Vagina (tissue), 2 donors: ENCODE data around the gene UBE2U. TPM values are rescaled to one million over a fixed set of nuclear protein-coding genes. Genes with fewer than 3 reads are reported as not detected.

ENCODE experiments used
- DNase-seq, 2 donors: peaks; one replicate each; pipeline ENCODE4 v3.0.0-alpha.2; 2017; ENCODE audit errors: extremely low spot score in 2 of 2
- H3K27ac ChIP-seq: fragments of 200-600 bp; sonication (generic); one replicate; pipeline ENCODE4 v1.5.1; 2019
- H3K27me3 ChIP-seq: fragments of 200-600 bp; sonication (generic); one replicate; pipeline ENCODE4 v1.5.1; 2019
- H3K36me3 ChIP-seq, 2 donors: fragments of 200-600 bp; sonication (generic); one replicate each; pipeline ENCODE4 v1.5.1; 2017 to 2019
- H3K4me1 ChIP-seq: fragments of 200-600 bp; sonication (generic); one replicate; pipeline ENCODE4 v1.5.1; 2019
- H3K4me3 ChIP-seq, 2 donors: fragments of 200-600 bp; sonication (generic); 1 replicate in 1 of 2; 2 replicates in 1 of 2; pipeline ENCODE4 v1.5.1; 2016 to 2019
- H3K9me3 ChIP-seq: fragments of 200-600 bp; sonication (generic); one replicate; pipeline ENCODE4 v1.5.1; 2019
- POLR2A ChIP-seq, 2 donors: fragments of 450-650 bp; IDR thresholded peaks; one replicate each; pipeline ENCODE4 v1.6.1; 2017; ENCODE audit warnings: antibody characterized with exemption in 2 of 2, mild to moderate bottlenecking in 2 of 2, moderate library complexity in 2 of 2
- POLR2AphosphoS5 ChIP-seq, 2 donors: sonication (generic); formaldehyde crosslinking; IDR thresholded peaks; one replicate each; pipeline ENCODE4 v1.9.0; 2017; ENCODE audit warnings: antibody characterized with exemption in 2 of 2, mild to moderate bottlenecking in 2 of 2, low read depth in 1 of 2; ENCODE audit not compliant: insufficient read depth in 1 of 2
- intact Hi-C: fragments of 100-400 bp; cut with DNase I; formaldehyde crosslinking; loops from one replicate; pipeline ENCODE4 v1.15.1; 2023
- total RNA-seq: library from RNA; depleted of rRNA; stranded (reverse); fragments of >200 nt; gene quantifications from one replicate; pipeline ENCODE4 v1.2.3, GENCODE V29; 2016
- TF ChIP-seq, protein P1 (sequence below), 3 experiments: fragments of 450-650 bp in 2 of 3; fragments of 200-600 bp in 1 of 3; sonication (generic) in 1 of 3; IDR thresholded peaks; one replicate each; pipeline ENCODE4 v1.5.1; 2017 to 2019; ENCODE audit warnings: antibody characterized with exemption in 3 of 3, mild to moderate bottlenecking in 2 of 3, moderate library complexity in 2 of 3

Gene UBE2U
- total RNA-seq, 1 donor from 2014 or later: not detected

GRCh38 chr1:64179588-64179987 lies 23.8 kb upstream of the UBE2U start:
- H3K4me3 ChIP-seq: no peak overlapping the region
- H3K36me3 ChIP-seq: no peaks in the 10 kb centered on the region
- intact Hi-C loops: no loop called here
- peaks cover 4% of the 10 kb centered on the region for H3K4me1 ChIP-seq
- TF ChIP-seq POLR2AphosphoS5 (IDR thresholded peaks at IDR 0.05; ENCODE audit: insufficient read depth in 1 of 2, low read depth in 1 of 2) (no peak), POLR2A (IDR thresholded peaks at IDR 0.05) (no peak)
- TF ChIP-seq, protein P1, sequence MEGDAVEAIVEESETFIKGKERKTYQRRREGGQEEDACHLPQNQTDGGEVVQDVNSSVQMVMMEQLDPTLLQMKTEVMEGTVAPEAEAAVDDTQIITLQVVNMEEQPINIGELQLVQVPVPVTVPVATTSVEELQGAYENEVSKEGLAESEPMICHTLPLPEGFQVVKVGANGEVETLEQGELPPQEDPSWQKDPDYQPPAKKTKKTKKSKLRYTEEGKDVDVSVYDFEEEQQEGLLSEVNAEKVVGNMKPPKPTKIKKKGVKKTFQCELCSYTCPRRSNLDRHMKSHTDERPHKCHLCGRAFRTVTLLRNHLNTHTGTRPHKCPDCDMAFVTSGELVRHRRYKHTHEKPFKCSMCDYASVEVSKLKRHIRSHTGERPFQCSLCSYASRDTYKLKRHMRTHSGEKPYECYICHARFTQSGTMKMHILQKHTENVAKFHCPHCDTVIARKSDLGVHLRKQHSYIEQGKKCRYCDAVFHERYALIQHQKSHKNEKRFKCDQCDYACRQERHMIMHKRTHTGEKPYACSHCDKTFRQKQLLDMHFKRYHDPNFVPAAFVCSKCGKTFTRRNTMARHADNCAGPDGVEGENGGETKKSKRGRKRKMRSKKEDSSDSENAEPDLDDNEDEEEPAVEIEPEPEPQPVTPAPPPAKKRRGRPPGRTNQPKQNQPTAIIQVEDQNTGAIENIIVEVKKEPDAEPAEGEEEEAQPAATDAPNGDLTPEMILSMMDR (IDR thresholded peaks at IDR 0.05): no peak
- no peak overlapping the region for H3K27ac ChIP-seq
- H3K27me3 ChIP-seq: no peaks in the 10 kb centered on the region
- H3K9me3 ChIP-seq: no peaks in the 10 kb centered on the region
- DNase-seq: no peak

DNA sequence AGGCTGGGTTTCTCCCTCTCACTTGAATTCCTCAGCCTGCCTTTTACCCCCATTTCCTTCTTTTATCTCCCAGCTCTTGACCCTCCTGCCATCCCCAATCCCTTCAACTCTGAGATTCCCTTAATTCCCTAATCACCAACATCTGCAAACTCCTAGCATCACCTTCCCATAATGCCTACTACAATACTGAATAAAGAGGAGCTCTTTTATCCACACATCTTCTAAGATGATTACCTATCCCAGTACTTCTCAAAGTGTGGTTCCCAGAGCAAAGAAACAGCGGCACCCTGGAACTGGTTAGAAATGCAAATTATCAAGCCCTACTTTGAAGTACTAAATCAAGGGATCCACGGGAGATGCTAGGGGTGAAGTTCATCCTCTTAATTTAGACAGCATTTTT lies 21.2 kb upstream of the UBE2U start:
- no peaks in the 10 kb centered on the region for H3K9me3 ChIP-seq
- no peaks in the 10 kb centered on the region for H3K27me3 ChIP-seq
- no peak for DNase-seq
- peaks cover 4% of the 10 kb centered on the region for H3K4me1 ChIP-seq
- H3K4me3 ChIP-seq: no peak overlapping the region
- H3K27ac ChIP-seq: no peak overlapping the region
- no peaks in the 10 kb centered on the region for H3K36me3 ChIP-seq
- TF ChIP-seq, protein P1 (IDR thresholded peaks at IDR 0.05): no peak
- intact Hi-C loops: no loop called here

DNA sequence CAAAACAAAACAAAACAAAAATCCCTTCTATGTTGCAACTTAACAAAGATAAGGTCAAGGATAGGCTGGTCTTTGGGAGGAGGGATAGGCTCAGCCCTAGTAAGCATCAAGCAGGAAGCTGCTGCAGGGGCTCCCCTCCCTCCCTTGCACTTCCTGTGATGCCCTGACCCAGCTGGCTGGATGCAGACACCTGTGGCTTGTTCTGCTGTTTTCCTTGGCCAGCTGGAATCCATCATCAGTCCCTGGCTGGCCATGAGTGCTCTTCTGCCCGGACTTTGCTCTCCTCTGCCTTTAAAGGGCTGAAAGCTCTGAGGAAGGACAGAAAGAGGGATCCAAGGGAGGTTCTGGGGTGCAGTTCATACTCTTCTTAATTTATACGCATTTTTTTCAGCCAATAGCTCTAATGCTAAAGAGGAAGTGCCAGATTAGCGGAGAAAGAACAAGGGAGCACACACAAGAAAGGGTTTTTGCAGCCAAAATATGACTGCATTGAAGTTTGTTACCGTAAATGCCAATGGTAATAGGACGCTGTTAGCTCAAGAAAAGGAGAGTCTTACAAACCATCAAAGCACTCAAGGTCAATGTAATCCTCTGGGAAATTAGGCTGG lies 19.9 kb upstream of the UBE2U start:
- H3K4me3 ChIP-seq: no peak overlapping the region
- H3K27me3 ChIP-seq: no peaks in the 10 kb centered on the region
- H3K4me1 ChIP-seq: peaks cover 4% of the 10 kb centered on the region
- no peak for TF ChIP-seq POLR2A (IDR thresholded peaks at IDR 0.05)
- peak in 1 of 2 donors; percentile 27 for TF ChIP-seq POLR2AphosphoS5 (IDR thresholded peaks at IDR 0.05; ENCODE audit: insufficient read depth in 1 of 2, low read depth in 1 of 2)
- H3K36me3 ChIP-seq: no peaks in the 10 kb centered on the region
- DNase-seq: no peak
- intact Hi-C loops: no loop called here
- H3K27ac ChIP-seq: no peak overlapping the region
- H3K9me3 ChIP-seq: no peaks in the 10 kb centered on the region

DNA sequence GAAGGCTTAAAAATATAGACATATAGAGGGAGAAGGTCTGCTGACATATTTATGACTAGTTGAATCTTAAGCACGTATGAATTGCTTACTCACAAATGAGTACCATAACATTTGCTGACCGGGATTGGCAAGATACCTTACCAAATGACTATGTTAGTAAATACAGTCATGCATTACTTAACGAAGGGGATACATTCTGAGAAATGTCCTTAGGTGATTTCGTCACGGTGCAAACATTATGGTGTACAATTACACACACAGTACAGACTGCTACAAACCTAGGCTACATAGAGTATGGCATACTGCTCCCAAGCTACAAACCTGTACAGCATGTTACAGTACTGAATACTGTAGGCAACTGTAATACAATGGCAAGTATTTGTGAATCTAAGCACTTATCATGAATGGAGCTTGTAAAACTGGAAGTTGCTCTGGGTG lies 19.4 kb upstream of the UBE2U start:
- DNase-seq: no peak
- H3K4me3 ChIP-seq: no peak overlapping the region
- intact Hi-C loops: no loop called here
- no peaks in the 10 kb centered on the region for H3K27me3 ChIP-seq
- H3K4me1 ChIP-seq: peaks cover 4% of the 10 kb centered on the region
- TF ChIP-seq POLR2A (IDR thresholded peaks at IDR 0.05) (no peak), POLR2AphosphoS5 (IDR thresholded peaks at IDR 0.05; ENCODE audit: insufficient read depth in 1 of 2, low read depth in 1 of 2) (no peak)
- no peak overlapping the region for H3K27ac ChIP-seq
- H3K36me3 ChIP-seq: no peaks in the 10 kb centered on the region
- no peaks in the 10 kb centered on the region for H3K9me3 ChIP-seq

DNA sequence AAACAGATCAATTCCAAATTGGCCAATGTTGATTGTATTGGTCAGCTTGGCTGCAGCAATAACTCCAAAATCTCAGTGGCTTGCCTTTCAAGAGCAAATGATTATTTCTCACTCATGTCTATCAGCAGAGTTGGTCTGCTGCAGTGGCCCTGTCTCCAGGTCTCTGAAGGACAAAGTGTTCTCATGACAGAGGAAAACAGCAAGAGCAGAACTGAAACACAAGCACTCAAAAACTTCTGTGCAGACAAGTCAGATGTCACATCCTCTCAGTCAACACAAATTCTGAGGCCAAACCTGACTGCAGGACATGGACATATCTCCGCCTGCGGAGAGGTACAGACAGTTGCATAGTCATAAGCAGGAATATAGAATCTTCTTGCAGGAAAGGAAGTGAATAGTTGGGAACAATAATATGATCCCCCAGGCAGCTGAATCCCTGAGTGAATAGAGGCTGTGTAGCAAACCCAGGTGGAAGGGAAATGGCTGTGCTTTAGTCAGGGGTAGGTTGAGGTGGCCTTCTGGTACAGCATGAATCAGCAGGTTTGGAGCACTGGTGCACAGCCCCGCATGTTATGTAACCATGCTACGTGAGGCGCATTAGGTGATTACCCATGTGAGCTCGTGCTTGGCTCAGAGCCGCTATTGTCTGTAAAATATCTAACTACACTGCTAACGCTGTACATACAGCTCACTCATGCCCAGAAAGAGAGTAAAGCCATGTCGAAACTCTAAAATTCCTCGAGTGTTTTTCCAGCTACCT lies 17.1 kb upstream of the UBE2U start:
- no peaks in the 10 kb centered on the region for H3K9me3 ChIP-seq
- TF ChIP-seq POLR2AphosphoS5 (IDR thresholded peaks at IDR 0.05; ENCODE audit: insufficient read depth in 1 of 2, low read depth in 1 of 2): no peak
- TF ChIP-seq, protein P1 (IDR thresholded peaks at IDR 0.05): no peak
- TF ChIP-seq POLR2A (IDR thresholded peaks at IDR 0.05): no peak
- H3K27ac ChIP-seq: no peak overlapping the region
- H3K36me3 ChIP-seq: no peaks in the 10 kb centered on the region
- H3K4me1 ChIP-seq: peaks cover 4% of the 10 kb centered on the region
- DNase-seq: no peak
- H3K4me3 ChIP-seq: no peak overlapping the region
- intact Hi-C loops: no loop called here
- H3K27me3 ChIP-seq: no peaks in the 10 kb centered on the region

GRCh38 chr1:64186898-64187280 lies 16.5 kb upstream of the UBE2U start:
- intact Hi-C loops: no loop called here
- TF ChIP-seq, protein P1 (IDR thresholded peaks at IDR 0.05): no peak
- Histone ChIP-seq H3K4me3 (no peak overlapping the region), H3K36me3 (no peaks in the 10 kb centered on the region), H3K9me3 (no peaks in the 10 kb centered on the region), H3K27me3 (no peaks in the 10 kb centered on the region), H3K27ac (no peak overlapping the region), H3K4me1 (peaks cover 4% of the 10 kb centered on the region)
- no peak for DNase-seq
